Mesenchymal stem cell (in vitro differentiated cells and primary cell): ENCODE measurements around the gene INSM1.

Experiments
- DNase-seq: peaks from one replicate; pipeline ENCODE4 v3.0.0-alpha.2; 2013
- H2AFZ ChIP-seq: one replicate; pipeline ENCODE4 v1.6.1; 2013; ENCODE audit warnings: low read depth, mild to moderate bottlenecking, control low read depth, inconsistent platforms, low read length, moderate library complexity
- H2AK5ac ChIP-seq: 2 replicates; pipeline ENCODE4 v1.6.1; 2013; ENCODE audit warnings: low read length, moderate library complexity, mild to moderate bottlenecking, inconsistent platforms; ENCODE audit not compliant: severe bottlenecking
- H2BK120ac ChIP-seq: one replicate; pipeline ENCODE4 v1.6.1; 2013; ENCODE audit warnings: low read depth, mild to moderate bottlenecking, inconsistent platforms, low read length, moderate library complexity
- H2BK12ac ChIP-seq, 2 experiments: one replicate each; pipeline ENCODE4 v1.6.1; 2013; ENCODE audit warnings: inconsistent platforms in 2 of 2, low read length in 2 of 2, mild to moderate bottlenecking in 2 of 2, moderate library complexity in 2 of 2, control low read depth in 1 of 2
- H2BK15ac ChIP-seq: one replicate; pipeline ENCODE4 v1.6.1; 2013; ENCODE audit warnings: mild to moderate bottlenecking, low read depth, inconsistent platforms; ENCODE audit not compliant: poor library complexity, severe bottlenecking
- H2BK5ac ChIP-seq: 2 replicates; pipeline ENCODE4 v1.6.1; 2013; ENCODE audit warnings: low read depth, mild to moderate bottlenecking, low read length, control low read depth, inconsistent platforms; ENCODE audit not compliant: poor library complexity, severe bottlenecking
- H3K14ac ChIP-seq, 2 experiments: one replicate each; pipeline ENCODE4 v1.6.1; 2013; ENCODE audit warnings: inconsistent platforms in 2 of 2, low read length in 2 of 2, control low read depth in 1 of 2, mild to moderate bottlenecking in 1 of 2, moderate library complexity in 1 of 2
- H3K18ac ChIP-seq, 2 experiments: one replicate each; pipeline ENCODE4 v1.6.1; 2013; ENCODE audit warnings: inconsistent platforms in 2 of 2, low read length in 2 of 2, control low read depth in 1 of 2, low read depth in 1 of 2, mild to moderate bottlenecking in 1 of 2
- H3K23ac ChIP-seq, 2 experiments: one replicate each; pipeline ENCODE4 v1.6.1; 2013; ENCODE audit warnings: inconsistent platforms in 2 of 2, low read length in 2 of 2, mild to moderate bottlenecking in 2 of 2, moderate library complexity in 2 of 2, control low read depth in 1 of 2
- H3K27ac ChIP-seq: 2 replicates; pipeline ENCODE4 v1.5.1; 2013; ENCODE audit warnings: mild to moderate bottlenecking, moderate library complexity, low read length, control low read depth, inconsistent platforms; ENCODE audit not compliant: poor library complexity, severe bottlenecking
- H3K27me3 ChIP-seq, 2 experiments: 2 replicates each; pipeline versions ENCODE4 v1.6.1 to v1.7.0; 2013; ENCODE audit warnings: low read length in 2 of 2, mild to moderate bottlenecking in 2 of 2, moderate library complexity in 2 of 2, control low read depth in 1 of 2, inconsistent platforms in 1 of 2; ENCODE audit not compliant: control insufficient read depth in 1 of 2, insufficient read depth in 1 of 2
- H3K36me3 ChIP-seq, 2 experiments: 2 replicates each; pipeline versions ENCODE4 v1.6.1 to v1.7.0; 2013; ENCODE audit warnings: low read length in 2 of 2, control low read depth in 1 of 2, inconsistent platforms in 1 of 2, low read depth in 1 of 2, mild to moderate bottlenecking in 1 of 2; ENCODE audit not compliant: insufficient read depth in 2 of 2, control insufficient read depth in 1 of 2
- H3K4ac ChIP-seq, 2 experiments: one replicate each; pipeline ENCODE4 v1.6.1; 2013; ENCODE audit warnings: inconsistent platforms in 2 of 2, low read length in 2 of 2, mild to moderate bottlenecking in 2 of 2, moderate library complexity in 2 of 2, control low read depth in 1 of 2, low read depth in 1 of 2
- H3K4me1 ChIP-seq: 2 replicates; pipeline ENCODE4 v1.6.1; 2013; ENCODE audit warnings: low read depth, low read length, control low read depth; ENCODE audit not compliant: control insufficient read depth, insufficient read depth
- H3K4me2 ChIP-seq: 2 replicates; pipeline ENCODE4 v1.6.1; 2013; ENCODE audit warnings: low read length, mild to moderate bottlenecking, inconsistent platforms; ENCODE audit not compliant: poor library complexity, severe bottlenecking
- H3K4me3 ChIP-seq, 2 experiments: 2 replicates each; pipeline versions ENCODE4 v1.5.1 to v1.7.0; 2013; ENCODE audit warnings: low read length in 2 of 2, mild to moderate bottlenecking in 2 of 2, control low read depth in 1 of 2, low read depth in 1 of 2; ENCODE audit not compliant: insufficient read depth in 1 of 2
- H3K79me1 ChIP-seq: replicated peaks from 2 replicates; pipeline ENCODE4 v1.6.1; 2013; ENCODE audit warnings: mild to moderate bottlenecking, control low read depth, low read length, inconsistent platforms; ENCODE audit not compliant: poor library complexity, severe bottlenecking
- H3K9ac ChIP-seq: 2 replicates; pipeline ENCODE4 v1.7.0; 2013; ENCODE audit warnings: mild to moderate bottlenecking, low read length, moderate library complexity
- H3K9me3 ChIP-seq: 2 replicates; pipeline ENCODE4 v1.7.0; 2013; ENCODE audit warnings: mild to moderate bottlenecking, low read length; ENCODE audit not compliant: control insufficient read depth
- H4K8ac ChIP-seq: one replicate; pipeline ENCODE4 v1.6.1; 2013; ENCODE audit warnings: inconsistent platforms, mild to moderate bottlenecking, low read length, moderate library complexity
- H4K91ac ChIP-seq: one replicate; pipeline ENCODE4 v1.6.1; 2013; ENCODE audit warnings: mild to moderate bottlenecking, low read length, inconsistent platforms
- WGBS: methylation state at CpG from one replicate; pipeline ENCODE4 v1.1.7; 2013; ENCODE audit warnings: mixed read lengths; 5-methylcytosine and 5-hydroxymethylcytosine counted together

INSM1 gene

GRCh38 chr20:20404633-20405032, 36.7 kb downstream of the INSM1 start:
- Histone ChIP-seq H2BK15ac (no peak overlapping the region), H3K79me1 (no peaks in the 10 kb centered on the region), H3K9me3 (no peaks in the 10 kb centered on the region), H4K8ac (no peak overlapping the region), H2BK120ac (no peak overlapping the region), H2AFZ (no peak overlapping the region), H3K4me2 (no peak overlapping the region), H2BK12ac (no peak overlapping the region), H3K18ac (no peak overlapping the region), H4K91ac (no peak overlapping the region), H3K36me3 (peaks cover 0 to 4% of the 10 kb centered on the region in 2 experiments), H3K27me3 (no peaks in the 10 kb centered on the region), H3K27ac (no peak overlapping the region), H3K4ac (no peak overlapping the region), H3K4me1 (peaks cover 12% of the 10 kb centered on the region), H3K14ac (no peak overlapping the region), H3K23ac (no peak overlapping the region), H3K9ac (no peak overlapping the region), H2AK5ac (no peak overlapping the region), H3K4me3 (no peak overlapping the region), H2BK5ac (no peak overlapping the region)
- WGBS, result 92% methylated on average over 5 of the region's 5 CpGs
- no peak for DNase-seq

GRCh38 chr20:20405623-20406022, 37.7 kb downstream of the INSM1 start:
- 88% methylated on average over 9 of the region's 10 CpGs for WGBS
- H3K36me3 ChIP-seq, result peaks cover 0 to 4% of the 10 kb centered on the region in 2 experiments
- no peak overlapping the region for H2BK5ac ChIP-seq
- H4K8ac ChIP-seq, result no peak overlapping the region
- no peak overlapping the region for H3K4me3 ChIP-seq
- H3K4me1 ChIP-seq, result peaks cover 6% of the 10 kb centered on the region
- no peak overlapping the region for H3K4ac ChIP-seq
- no peak overlapping the region for H2BK15ac ChIP-seq
- H3K27me3 ChIP-seq, result peaks cover 0 to under 1% of the 10 kb centered on the region in 2 experiments
- no peaks in the 10 kb centered on the region for H3K9me3 ChIP-seq
- no peak overlapping the region for H3K23ac ChIP-seq
- no peak overlapping the region for H3K14ac ChIP-seq
- H2BK12ac ChIP-seq, result no peak overlapping the region
- no peak overlapping the region for H3K4me2 ChIP-seq
- no peak overlapping the region for H2BK120ac ChIP-seq
- no peak overlapping the region for H2AFZ ChIP-seq
- no peak overlapping the region for H4K91ac ChIP-seq
- H3K79me1 ChIP-seq, result no peaks in the 10 kb centered on the region
- DNase-seq, result no peak
- H3K27ac ChIP-seq, result no peak overlapping the region
- H3K18ac ChIP-seq, result no peak overlapping the region
- H2AK5ac ChIP-seq, result no peak overlapping the region
- no peak overlapping the region for H3K9ac ChIP-seq

- no peaks in the 10 kb centered on the region for H3K9me3 ChIP-seq
- H4K91ac ChIP-seq, result no peak overlapping the region
- no peak overlapping the region for H2AFZ ChIP-seq
- no peak overlapping the region for H2BK5ac ChIP-seq
- no peak overlapping the region for H3K4me2 ChIP-seq
- no peak for DNase-seq
- H3K4me1 ChIP-seq, result peaks cover 7% of the 10 kb centered on the region
- 91% methylated on average over 2 of the region's 2 CpGs for WGBS
- no peak overlapping the region for H3K4me3 ChIP-seq
- no peak overlapping the region for H3K27ac ChIP-seq
- no peak overlapping the region for H2BK12ac ChIP-seq
- H2AK5ac ChIP-seq, result no peak overlapping the region
- H3K14ac ChIP-seq, result no peak overlapping the region
- H3K23ac ChIP-seq, result no peak overlapping the region
- no peak overlapping the region for H3K18ac ChIP-seq
- no peaks in the 10 kb centered on the region for H3K79me1 ChIP-seq
- H3K27me3 ChIP-seq, result peaks cover 0 to 3% of the 10 kb centered on the region in 2 experiments
- peaks cover 0 to 4% of the 10 kb centered on the region in 2 experiments for H3K36me3 ChIP-seq
- no peak overlapping the region for H2BK15ac ChIP-seq
- no peak overlapping the region for H2BK120ac ChIP-seq
- H4K8ac ChIP-seq, result no peak overlapping the region
- no peak overlapping the region for H3K9ac ChIP-seq
- no peak overlapping the region for H3K4ac ChIP-seq
Observed at GRCh38 chr20:20406306-20406705, 38.4 kb downstream of the INSM1 start.

- Histone ChIP-seq H3K23ac (no peak overlapping the region), H2BK12ac (no peak overlapping the region), H3K27me3 (peaks cover 0 to 3% of the 10 kb centered on the region in 2 experiments), H3K18ac (no peak overlapping the region), H3K4me1 (peaks cover 3% of the 10 kb centered on the region), H4K8ac (no peak overlapping the region), H3K4ac (no peak overlapping the region), H2AK5ac (no peak overlapping the region), H3K9ac (no peak overlapping the region), H3K4me2 (no peak overlapping the region), H2BK5ac (no peak overlapping the region), H3K36me3 (peaks cover 0 to 4% of the 10 kb centered on the region in 2 experiments), H2BK15ac (no peak overlapping the region), H2AFZ (no peak overlapping the region), H4K91ac (no peak overlapping the region), H2BK120ac (no peak overlapping the region), H3K4me3 (no peak overlapping the region), H3K14ac (no peak overlapping the region), H3K27ac (no peak overlapping the region), H3K9me3 (no peaks in the 10 kb centered on the region), H3K79me1 (no peaks in the 10 kb centered on the region)
- DNase-seq, result peak; percentile 8
- 62% methylated on average over 5 of the region's 6 CpGs for WGBS
Observed at GRCh38 chr20:20407891-20408805, 40.2 kb downstream of the INSM1 start.
